Tibial nerve (tissue), 4 donors: ENCODE results near the gene ARSG. TPM values are rescaled to one million over a fixed set of nuclear protein-coding genes. Genes with fewer than 3 reads are reported as not detected.
"Not testable (repeated sequence)": the region's sequence is repeated elsewhere in the genome, so short reads cannot be mapped to it uniquely, and the experiment has no call there.

ENCODE experiments used
- DNase-seq, 2 donors: peaks; one replicate each; pipeline ENCODE4 v3.0.0-alpha.2; 2019; ENCODE audit warnings: low spot score in 2 of 2
- H3K27ac ChIP-seq, 4 donors: fragments of 200-600 bp; sonication (generic) in 3 of 4; one replicate each; pipeline ENCODE4 v1.5.1; 2017 to 2019; ENCODE audit warnings: mild to moderate bottlenecking in 1 of 4
- H3K27me3 ChIP-seq, 2 donors: fragments of 200-600 bp; sonication (generic) in 1 of 2; one replicate each; pipeline versions ENCODE4 v1.5.1 to v1.6.0; 2017 to 2019
- H3K36me3 ChIP-seq, 3 donors: fragments of 200-600 bp; sonication (generic); one replicate each; pipeline ENCODE4 v1.5.1; 2018 to 2019
- H3K4me1 ChIP-seq, 4 donors: fragments of 200-600 bp; sonication (generic) in 3 of 4; one replicate each; pipeline ENCODE4 v1.5.1; 2017 to 2019
- H3K4me3 ChIP-seq, 4 donors: fragments of 200-600 bp; sonication (generic) in 3 of 4; one replicate each; pipeline ENCODE4 v1.5.1; 2017 to 2019; ENCODE audit warnings: mild to moderate bottlenecking in 1 of 4, moderate library complexity in 1 of 4
- H3K9me3 ChIP-seq, 4 donors: fragments of 200-600 bp; sonication (generic) in 3 of 4; one replicate each; pipeline ENCODE4 v1.5.1; 2017 to 2019
- CTCF ChIP-seq, 5 experiments: fragments of 200-600 bp in 3 of 5; fragments of 450-650 bp in 2 of 5; sonication (generic) in 3 of 5; IDR thresholded peaks; one replicate each; pipeline ENCODE4 v1.5.1; 2016 to 2019; ENCODE audit warnings: antibody characterized with exemption in 5 of 5, mild to moderate bottlenecking in 3 of 5, moderate library complexity in 2 of 5
- EP300 ChIP-seq, 2 donors: sonication (generic); formaldehyde crosslinking; IDR thresholded peaks; one replicate each; pipeline ENCODE4 v1.6.1; 2017; ENCODE audit warnings: antibody characterized with exemption in 2 of 2, mild to moderate bottlenecking in 1 of 2
- POLR2A ChIP-seq, 2 donors: fragments of 450-650 bp; IDR thresholded peaks; one replicate each; pipeline ENCODE4 v1.6.1; 2017; ENCODE audit warnings: antibody characterized with exemption in 2 of 2, mild to moderate bottlenecking in 2 of 2, moderate library complexity in 2 of 2
- whole genome bisulfite sequencing, 2 donors: methylation state at CpG; one replicate each; pipeline ENCODE4 v1.1.5; 2018; 5-methylcytosine and 5-hydroxymethylcytosine counted together
- total RNA-seq, 4 donors: library from RNA; depleted of rRNA; stranded (reverse); fragments of >200 nt; gene quantifications; one replicate each; pipeline ENCODE4 v1.1.0, GENCODE V29; 2016

Gene ARSG
- total RNA-seq, 4 donors from 2014 or later = 2.1 to 11.4 (median 4.1) TPM

DNA sequence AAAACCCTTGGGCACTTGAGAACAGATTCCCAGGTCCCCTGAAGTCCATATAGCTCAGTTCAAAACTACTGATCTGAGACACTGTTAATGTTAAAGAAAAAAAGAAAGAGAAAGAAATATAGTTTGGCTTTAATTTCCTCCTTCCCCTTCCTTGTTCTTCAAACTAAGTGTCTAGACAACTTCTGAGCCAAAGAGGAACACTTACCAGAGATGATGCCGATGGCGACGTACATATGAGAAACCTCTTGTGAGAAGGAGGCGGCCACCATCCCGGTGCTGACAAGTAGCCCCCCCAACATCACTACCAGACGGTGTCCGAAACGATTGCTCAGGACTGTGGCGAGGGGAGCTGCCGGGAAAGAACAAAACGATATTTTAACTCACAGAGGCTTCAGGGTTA is 17.6 kb upstream of the ARSG start:
- H3K9me3 ChIP-seq = peaks cover 0 to 9% (median 0%) of the 10 kb centered on the region in 4 donors
- H3K27ac ChIP-seq = no peak overlapping the region

GRCh38 chr17:68276339-68276738 is 15.0 kb upstream of the ARSG start:
- not testable (repeated sequence) for H3K27me3 ChIP-seq, H3K4me3 ChIP-seq, H3K9me3 ChIP-seq, H3K4me1 ChIP-seq, DNase-seq, H3K36me3 ChIP-seq, H3K27ac ChIP-seq
- 93% methylated on average over 3 of the region's 3 CpGs for WGBS, 2 donors

More for the DNA sequence above, 17.6 kb upstream of the ARSG start:
- Histone ChIP-seq H3K4me1 (no peaks in the 10 kb centered on the region), H3K27me3 (no peaks in the 10 kb centered on the region), H3K36me3 (no peaks in the 10 kb centered on the region), H3K4me3 (no peak overlapping the region)
- DNase-seq = no peak
- WGBS, 2 donors = 81 to 86% methylated on average over 11 of the region's 11 CpGs
- no peak for TF ChIP-seq CTCF (IDR thresholded peaks at IDR 0.05)
- TF ChIP-seq EP300 (IDR thresholded peaks at IDR 0.05) = no peak
- no peak for TF ChIP-seq POLR2A (IDR thresholded peaks at IDR 0.05)

DNA sequence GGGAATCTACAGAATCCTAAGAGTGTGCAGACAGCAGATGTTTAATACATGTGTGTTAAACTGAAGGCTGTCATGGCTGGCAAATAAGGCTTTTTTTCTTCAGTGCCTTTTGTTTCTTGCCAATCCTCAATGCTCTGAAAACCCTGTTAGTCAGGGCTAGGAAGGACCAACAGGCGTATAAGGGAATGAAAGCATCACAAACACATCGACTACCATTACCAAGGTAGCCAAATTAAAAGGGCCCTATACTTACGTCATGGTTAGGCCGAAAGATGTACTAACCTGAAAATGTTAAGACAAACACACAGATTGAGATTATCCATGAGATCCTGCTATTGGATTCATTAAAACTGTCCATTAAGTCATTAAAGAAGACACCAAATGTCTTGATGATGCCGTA is 13.5 kb upstream of the ARSG start:
- Histone ChIP-seq H3K27me3 (no peaks in the 10 kb centered on the region), H3K36me3 (no peaks in the 10 kb centered on the region), H3K4me3 (no peak overlapping the region), H3K27ac (no peak overlapping the region), H3K9me3 (peaks cover 0 to 9% (median 0%) of the 10 kb centered on the region in 4 donors), H3K4me1 (no peaks in the 10 kb centered on the region)
- no peak for DNase-seq
- 96% methylated on average over 5 of the region's 5 CpGs for WGBS, 2 donors
- no peak for TF ChIP-seq POLR2A (IDR thresholded peaks at IDR 0.05)

DNA sequence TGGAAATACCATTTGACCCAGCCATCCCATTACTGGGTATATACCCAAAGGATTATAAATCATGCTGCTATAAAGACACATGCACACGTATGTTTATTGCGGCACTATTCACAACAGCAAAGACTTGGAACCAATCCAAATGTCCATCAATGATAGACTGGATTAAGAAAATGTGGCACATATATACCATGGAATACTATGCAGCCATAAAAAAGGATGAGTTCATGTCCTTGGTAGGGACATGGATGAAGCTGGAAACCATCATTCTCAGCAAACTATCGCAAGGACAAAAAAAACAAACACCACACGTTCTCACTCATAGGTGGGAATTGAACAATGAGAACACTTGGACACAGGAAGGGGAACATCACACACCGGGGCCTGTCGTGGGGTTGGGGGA is 9.3 kb upstream of the ARSG start:
- H3K36me3 ChIP-seq, H3K4me3 ChIP-seq, DNase-seq, H3K9me3 ChIP-seq, H3K27me3 ChIP-seq, H3K27ac ChIP-seq, H3K4me1 ChIP-seq: not testable (repeated sequence)
- whole genome bisulfite sequencing, 2 donors = 69 to 76% methylated on average over 6 of the region's 6 CpGs

GRCh38 chr17:68288375-68288774 is 2.9 kb upstream of the ARSG start:
- DNase-seq = no peak
- peaks cover 0 to 34% (median 12%) of the 10 kb centered on the region in 4 donors for H3K4me1 ChIP-seq
- 77 to 88% methylated on average over 5 of the region's 5 CpGs for WGBS, 2 donors

DNA sequence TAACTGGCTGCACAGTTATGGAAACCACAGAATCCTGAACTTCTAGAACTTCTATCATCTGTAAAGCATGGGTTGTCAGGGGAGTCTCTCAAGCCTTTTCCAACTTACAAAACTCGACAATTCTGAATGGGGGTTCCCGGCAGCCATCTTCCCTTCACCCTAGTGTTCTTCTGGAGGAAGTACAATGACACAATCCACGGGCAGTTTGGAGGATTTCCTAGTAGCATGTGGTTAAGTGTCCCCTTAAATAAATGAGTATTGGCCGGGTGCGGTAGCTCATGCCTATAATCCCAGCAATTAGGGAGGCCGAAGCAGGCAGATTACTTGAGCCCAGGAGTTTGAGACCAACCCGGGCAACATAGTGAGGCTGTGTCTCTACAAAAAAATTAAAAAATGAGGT is 2.5 kb upstream of the ARSG start:
- H3K4me3 ChIP-seq = no peak overlapping the region
- peaks cover 0 to 30% of the 10 kb centered on the region in 2 donors for H3K27me3 ChIP-seq
- H3K27ac ChIP-seq = no peak overlapping the region
- 77 to 83% methylated on average over 7 of the region's 7 CpGs for WGBS, 2 donors
- no peaks in the 10 kb centered on the region for H3K36me3 ChIP-seq
- no peaks in the 10 kb centered on the region for H3K9me3 ChIP-seq
- TF ChIP-seq CTCF (IDR thresholded peaks at IDR 0.05) (peak in 1 of 5 experiments; percentile 14), POLR2A (IDR thresholded peaks at IDR 0.05) (no peak), EP300 (IDR thresholded peaks at IDR 0.05) (no peak)
- H3K4me1 ChIP-seq = peaks cover 0 to 34% (median 12%) of the 10 kb centered on the region in 4 donors
- DNase-seq = no peak

More at GRCh38 chr17:68288375-68288774, 2.9 kb upstream of the ARSG start:
- TF ChIP-seq EP300 (IDR thresholded peaks at IDR 0.05) (no peak), CTCF (IDR thresholded peaks at IDR 0.05) (no peak), POLR2A (IDR thresholded peaks at IDR 0.05) (no peak)
- no peak overlapping the region for H3K4me3 ChIP-seq
- peaks cover 0 to 26% of the 10 kb centered on the region in 2 donors for H3K27me3 ChIP-seq
- no peak overlapping the region for H3K27ac ChIP-seq
- no peaks in the 10 kb centered on the region for H3K9me3 ChIP-seq
- no peaks in the 10 kb centered on the region for H3K36me3 ChIP-seq

DNA sequence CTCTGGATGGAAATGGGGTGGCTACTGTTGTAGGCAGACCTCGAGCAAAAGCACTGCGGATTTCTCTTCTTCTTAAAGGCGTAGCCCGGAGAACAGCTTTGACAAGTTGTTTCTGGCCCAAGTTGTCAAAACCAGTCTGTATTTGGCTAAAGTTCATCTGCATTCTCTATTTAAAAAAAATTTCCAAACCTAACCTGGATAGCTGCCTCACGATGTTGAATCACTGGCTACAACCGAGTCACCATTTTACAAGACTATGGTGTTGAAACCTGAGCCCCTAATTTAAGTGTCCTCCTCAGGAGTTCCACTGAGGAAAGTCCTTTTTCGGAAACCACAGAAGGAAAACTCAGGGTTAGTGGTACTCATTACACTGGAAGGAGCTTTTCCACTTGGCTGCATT is 1.8 kb upstream of the ARSG start:
- no peak overlapping the region for H3K4me3 ChIP-seq
- DNase-seq = no peak
- H3K9me3 ChIP-seq = no peaks in the 10 kb centered on the region
- H3K4me1 ChIP-seq = peaks cover 0 to 34% (median 12%) of the 10 kb centered on the region in 4 donors
- WGBS, 2 donors = 65 to 73% methylated on average over 7 of the region's 7 CpGs
- TF ChIP-seq EP300 (IDR thresholded peaks at IDR 0.05) = no peak
- no peak for TF ChIP-seq CTCF (IDR thresholded peaks at IDR 0.05)
- no peak for TF ChIP-seq POLR2A (IDR thresholded peaks at IDR 0.05)
- no peak overlapping the region for H3K27ac ChIP-seq
- no peaks in the 10 kb centered on the region for H3K36me3 ChIP-seq
- peaks cover 0 to 35% of the 10 kb centered on the region in 2 donors for H3K27me3 ChIP-seq
